A549 treated with dexamethasone at 1 μM for 4 hours (cell line): ENCODE results near the gene FASTKD3. TPM values are rescaled to one million over a fixed set of nuclear protein-coding genes. Genes with fewer than 3 reads are reported as not detected.

Experiments used
- total RNA-seq: library from RNA; stranded (reverse); fragments of 200-300 nt; extraction: Qiagen RNA extraction; gene quantifications from 5 replicates; pipeline ENCODE4 v1.2.3, GENCODE V29; 2022

The FASTKD3 gene
- 14.0 to 14.9 TPM (median 14.6 TPM) in 5 replicates for total RNA-seq

GRCh38 chr5:7868773-7869473 lies at the start of gene FASTKD3, which contains the start of gene MTRR:
Gene FASTKD3, minus strand, starts transcription at chr5:7869031. Its CDS starts 948 bp downstream, at chr5:7868083.
Gene MTRR, plus strand, starts transcription at chr5:7869148. Its CDS starts 1,647 bp downstream, at chr5:7870795.

GRCh38 chr5:7850395-7851239 lies 18.2 kb downstream of the FASTKD3 start, which contains the start of gene CFAP90:
Gene CFAP90, minus strand, starts transcription at chr5:7851133. Its CDS starts 112 bp downstream, at chr5:7851021.

Other genes with a start within 250 kb of the FASTKD3 start
- 0.39 to 0.72 TPM (median 0.50 TPM) in 5 replicates for gene CFAP90, start 17.9 kb downstream of the FASTKD3 start, total RNA-seq
- 28.2 to 42.1 TPM (median 35.9 TPM) in 5 replicates for gene MTRR, start 117 bp upstream of the FASTKD3 start, total RNA-seq